Hematopoietic multipotent progenitor cell treated with erythropoietin and hydrocortisone succinate and interleukin-3 and kit ligand, for 17 days (in vitro differentiated cells): ENCODE measurements around the gene CFAP73.
"Not testable (repeated sequence)": the region's sequence is repeated elsewhere in the genome, so short reads cannot be mapped to it uniquely, and the experiment has no call there.

Experiments used
- DNase-seq: peaks from one replicate; pipeline ENCODE4 v3.0.0-alpha.2; 2015; ENCODE audit warnings: low spot score

CFAP73 gene

DNA sequence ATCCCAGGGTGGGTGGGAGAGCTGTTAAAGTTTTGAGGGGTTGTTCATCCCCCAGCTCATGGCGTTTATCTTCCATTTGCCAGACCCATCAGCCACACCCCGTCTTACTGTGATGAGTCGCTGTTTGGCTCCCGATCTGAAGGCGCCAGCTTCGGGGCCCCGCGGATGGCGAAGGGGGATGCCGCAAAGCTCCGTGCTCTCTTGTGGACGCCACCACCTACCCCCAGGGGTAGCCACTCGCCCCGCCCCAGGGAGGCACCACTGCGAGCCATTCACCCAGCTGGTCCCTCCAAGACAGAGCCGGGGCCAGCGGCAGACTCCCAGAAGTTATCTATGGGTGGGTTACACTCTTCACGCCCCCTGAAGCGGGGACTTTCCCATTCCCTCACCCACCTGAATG is 41.7 kb downstream of the CFAP73 start:
- peak; percentile 48 for DNase-seq

DNA sequence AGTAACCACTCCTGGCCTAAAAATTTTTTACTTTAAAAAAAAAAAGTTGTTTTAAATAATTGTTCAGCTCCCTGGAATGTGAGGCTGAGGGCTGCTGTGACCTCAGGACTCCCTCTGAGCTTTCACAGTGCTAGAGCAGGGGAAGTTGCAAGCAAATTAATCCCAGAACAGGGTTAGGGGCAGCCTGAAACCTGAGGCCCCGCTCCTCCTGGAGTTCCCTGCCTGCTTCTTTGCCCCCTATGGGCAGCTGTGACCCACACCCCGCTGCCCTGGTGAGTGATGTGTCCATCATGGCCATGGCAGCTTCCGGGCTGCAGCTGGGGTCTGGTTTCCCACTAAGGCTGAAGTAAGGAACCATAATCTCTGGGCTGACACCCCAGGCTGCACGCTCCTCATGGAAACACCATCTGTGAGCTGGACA is 45.5 kb downstream of the CFAP73 start:
- no peak for DNase-seq

DNA sequence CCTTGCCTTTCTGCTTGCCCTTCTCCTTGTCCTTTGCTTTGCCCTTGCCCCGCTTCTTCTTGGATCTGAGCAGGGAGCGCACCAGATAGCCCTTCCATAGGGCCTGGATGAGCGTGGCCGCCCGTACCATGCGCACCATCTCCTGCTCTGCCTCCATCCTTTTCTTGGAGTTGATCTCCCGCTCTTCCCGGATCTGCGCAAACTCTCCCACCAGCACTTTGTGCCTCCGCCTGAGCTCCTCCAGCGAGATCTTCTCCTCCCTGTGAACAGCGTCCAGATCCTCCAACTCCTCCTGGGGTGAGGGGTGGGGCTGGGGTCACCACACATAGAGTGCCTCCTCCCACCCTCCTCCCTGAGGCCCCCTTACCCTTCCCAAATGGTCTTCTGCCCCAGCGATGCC is 46.1 kb downstream of the CFAP73 start:
- no peak for DNase-seq

DNA sequence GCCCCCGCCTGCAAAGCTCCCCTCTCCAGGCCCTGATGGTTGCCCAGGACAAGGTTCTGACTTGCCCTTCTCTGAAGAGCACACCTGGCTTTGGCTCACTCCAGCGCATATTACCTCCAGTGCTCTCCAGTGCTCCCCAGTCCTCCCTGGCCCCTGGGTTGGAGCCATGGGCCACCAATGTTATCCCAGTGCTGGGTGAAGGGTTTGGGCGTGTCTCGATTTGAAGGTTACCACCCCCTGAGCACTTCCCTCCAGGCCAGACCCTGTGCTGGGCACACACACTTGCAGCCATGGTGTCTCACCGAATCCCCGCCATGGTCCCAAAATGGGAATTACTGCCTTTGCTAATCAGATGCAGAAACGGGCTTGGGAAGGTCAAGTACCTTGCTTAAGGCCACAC is 47.1 kb downstream of the CFAP73 start:
- no peak for DNase-seq

DNA sequence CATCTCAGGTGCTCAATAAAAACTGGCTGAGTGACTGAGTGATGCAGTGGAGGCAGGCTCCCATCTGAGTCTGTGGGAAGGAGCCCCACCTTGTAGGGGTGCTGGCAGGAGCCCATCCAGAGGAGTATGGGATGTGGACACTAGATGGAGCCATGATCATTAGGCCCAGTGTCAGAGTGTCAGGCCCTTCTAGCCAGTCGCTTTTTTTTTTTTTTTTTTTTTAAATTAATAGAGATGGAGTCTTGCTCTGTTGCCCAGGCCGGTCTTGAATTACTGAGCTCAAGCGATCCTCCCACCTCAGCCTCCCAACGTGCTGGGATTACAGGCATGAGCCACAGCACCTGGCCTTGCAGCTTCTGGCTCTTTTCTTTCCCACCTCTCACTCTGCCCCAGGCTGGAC is 47.5 kb downstream of the CFAP73 start:
- peak; percentile 83 for DNase-seq

DNA sequence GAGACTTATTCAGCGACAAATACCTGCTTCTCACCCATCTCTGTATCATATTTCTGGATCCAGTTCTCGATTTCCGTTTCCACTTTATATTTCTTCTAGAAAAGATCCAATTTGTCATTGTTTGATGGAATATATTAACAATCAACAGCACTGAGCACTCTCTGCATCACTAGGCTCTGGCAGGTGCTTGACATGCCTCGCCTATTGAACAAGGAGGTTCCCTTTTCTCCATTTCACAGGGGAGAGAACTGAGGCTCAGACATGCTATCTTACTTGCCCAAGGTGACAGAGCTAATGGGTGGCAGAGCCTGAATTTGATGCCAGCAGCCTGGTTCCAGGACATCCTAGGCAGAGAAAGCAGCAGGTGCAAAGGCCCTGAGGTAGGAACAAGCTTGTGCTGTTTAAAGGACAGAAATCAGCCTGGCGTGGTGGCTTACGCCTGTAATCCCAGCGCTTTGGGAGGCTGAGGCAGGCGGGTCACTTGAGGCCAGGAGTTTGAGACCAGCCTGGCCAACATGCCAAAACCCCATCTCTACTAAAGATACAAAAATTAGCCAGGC is 48.1 kb downstream of the CFAP73 start:
- DNase-seq: no peak

DNA sequence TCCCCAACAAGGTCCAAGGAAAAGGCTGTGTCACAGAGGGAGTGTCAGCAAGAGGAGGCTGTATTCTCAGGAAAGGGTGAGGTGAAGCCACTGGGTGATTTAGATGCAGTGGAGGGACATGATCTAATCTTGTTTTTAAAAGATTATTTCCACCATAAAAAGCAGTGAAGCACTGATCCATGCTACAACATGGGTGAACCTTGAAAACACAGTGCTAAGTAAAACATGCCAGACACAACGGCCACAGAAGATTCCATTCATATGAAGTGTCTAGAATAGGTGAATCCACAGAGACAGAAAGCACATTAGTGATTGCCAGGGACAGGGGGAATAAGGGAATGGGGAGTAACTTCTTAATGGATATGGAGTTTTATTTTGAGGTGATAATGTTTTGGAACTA is 48.8 kb downstream of the CFAP73 start:
- no peak for DNase-seq

DNA sequence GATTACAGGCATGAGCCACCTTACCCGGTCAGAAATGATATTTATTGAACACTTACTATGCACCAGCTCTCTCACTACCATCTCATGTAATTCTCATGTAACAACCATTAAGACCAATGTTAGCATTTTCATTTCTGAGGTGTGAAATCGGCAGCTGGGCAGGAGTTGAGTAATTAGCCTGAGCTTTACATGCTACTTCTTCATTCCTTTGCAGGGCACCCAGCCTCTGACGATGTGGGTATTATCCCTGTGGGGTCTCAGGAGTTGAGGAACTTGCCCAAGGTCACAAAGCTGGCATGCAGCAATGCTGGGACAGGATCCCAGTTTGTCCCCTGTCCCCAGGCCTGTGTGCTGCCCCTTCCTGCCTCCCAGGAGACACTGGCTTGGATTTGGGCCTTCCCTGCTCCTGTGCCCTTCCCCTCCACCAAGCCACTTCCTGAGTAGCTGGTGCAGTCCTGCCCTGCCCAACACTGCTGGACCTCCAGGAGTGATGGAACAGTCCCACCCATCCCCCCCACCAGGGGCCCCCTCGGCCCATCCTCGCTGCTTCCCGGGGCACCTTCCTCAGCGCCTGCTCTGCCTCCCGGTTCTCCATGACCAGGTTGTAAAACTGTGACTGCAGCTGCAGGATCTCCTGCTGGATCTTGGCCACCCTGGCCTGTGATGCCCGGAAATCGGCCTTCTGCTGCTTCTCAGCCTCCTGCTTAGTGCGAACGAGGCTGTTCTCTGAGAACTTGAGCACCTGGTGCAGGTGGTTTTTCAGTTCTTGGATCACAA is 50.7 kb downstream of the CFAP73 start:
- no peak for DNase-seq

DNA sequence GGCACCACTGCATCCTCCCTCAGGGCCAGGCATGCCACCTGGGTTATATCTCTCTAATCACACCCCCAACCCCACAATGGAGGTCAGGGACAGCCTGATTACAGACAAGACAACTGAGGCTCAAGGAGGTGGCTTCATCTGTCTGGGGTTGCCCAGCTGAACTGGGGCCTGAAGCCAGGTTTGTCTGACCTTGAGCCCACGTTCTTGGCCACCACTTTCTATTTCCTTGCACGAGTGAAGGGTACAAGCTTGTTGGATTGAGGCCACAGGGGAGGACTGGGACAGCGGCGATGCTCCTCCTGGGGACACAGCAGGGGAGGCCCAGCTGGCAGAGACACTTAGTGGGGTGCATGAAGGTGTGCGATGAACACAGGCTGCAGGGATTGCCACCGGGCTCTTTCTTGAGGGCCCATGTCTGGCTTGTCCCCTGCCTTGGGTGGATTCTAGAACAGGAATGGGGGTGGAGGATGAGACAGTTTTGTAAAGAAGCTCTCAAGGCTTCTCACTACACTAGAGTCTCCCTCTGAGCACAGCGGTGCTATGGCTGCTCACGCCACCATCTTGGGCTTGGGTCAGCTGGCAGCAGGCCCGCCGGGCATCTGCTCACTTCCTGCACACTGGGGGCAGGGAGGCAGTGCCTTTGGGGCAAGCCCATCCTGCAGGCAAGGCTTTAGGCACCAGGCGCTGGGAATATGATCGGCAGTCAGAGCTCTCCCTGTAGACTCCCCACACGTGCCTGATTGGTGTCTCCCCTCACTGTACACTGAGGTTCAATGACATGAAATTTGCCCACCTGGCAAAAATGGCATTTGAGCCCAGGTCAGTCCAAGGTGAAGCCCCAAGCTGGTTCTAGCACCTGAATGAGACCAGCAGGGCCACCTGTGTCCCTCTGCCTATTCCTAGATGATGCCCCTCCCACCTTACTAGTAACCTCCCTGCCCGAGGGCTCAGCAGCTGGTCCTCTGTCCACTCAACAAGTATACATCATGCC is 52.0 kb downstream of the CFAP73 start:
- DNase-seq: no peak

DNA sequence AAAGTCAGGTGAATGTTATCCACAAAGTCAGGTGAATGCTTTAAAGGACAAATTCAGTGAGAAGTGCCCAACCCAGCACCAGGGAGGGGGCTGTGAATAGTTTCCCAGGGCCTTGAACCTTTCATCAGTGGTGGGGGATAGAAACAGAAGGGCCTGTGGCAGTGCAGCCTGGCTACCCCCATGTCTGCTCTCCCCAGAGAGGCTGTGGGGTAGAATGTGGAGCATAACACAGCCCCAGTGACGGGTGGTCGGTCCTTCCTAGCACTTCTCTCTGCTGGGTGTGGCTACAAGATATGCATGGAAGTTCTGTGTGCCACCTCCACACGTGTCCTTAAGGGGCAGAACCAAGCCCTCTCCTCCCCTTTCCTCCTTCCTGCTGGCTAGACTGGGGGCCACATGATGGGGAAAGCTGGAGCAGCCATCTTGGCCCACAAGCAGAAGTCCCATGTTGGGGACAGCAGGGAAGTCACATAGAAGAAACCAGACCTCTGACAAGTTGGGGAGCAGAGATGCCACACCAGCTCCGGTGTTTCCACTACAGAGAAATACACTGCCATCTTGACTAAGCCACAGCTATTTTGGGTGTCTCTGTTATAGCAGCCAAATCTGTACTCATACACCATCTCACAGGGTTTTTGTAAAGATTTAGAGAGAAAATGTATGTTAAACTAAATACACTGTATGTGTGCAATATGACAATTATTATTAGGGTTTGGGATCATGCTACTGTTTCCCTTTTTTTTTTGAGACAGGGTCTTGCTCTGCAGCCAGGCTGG is 53.0 kb downstream of the CFAP73 start:
- DNase-seq: no peak

DNA sequence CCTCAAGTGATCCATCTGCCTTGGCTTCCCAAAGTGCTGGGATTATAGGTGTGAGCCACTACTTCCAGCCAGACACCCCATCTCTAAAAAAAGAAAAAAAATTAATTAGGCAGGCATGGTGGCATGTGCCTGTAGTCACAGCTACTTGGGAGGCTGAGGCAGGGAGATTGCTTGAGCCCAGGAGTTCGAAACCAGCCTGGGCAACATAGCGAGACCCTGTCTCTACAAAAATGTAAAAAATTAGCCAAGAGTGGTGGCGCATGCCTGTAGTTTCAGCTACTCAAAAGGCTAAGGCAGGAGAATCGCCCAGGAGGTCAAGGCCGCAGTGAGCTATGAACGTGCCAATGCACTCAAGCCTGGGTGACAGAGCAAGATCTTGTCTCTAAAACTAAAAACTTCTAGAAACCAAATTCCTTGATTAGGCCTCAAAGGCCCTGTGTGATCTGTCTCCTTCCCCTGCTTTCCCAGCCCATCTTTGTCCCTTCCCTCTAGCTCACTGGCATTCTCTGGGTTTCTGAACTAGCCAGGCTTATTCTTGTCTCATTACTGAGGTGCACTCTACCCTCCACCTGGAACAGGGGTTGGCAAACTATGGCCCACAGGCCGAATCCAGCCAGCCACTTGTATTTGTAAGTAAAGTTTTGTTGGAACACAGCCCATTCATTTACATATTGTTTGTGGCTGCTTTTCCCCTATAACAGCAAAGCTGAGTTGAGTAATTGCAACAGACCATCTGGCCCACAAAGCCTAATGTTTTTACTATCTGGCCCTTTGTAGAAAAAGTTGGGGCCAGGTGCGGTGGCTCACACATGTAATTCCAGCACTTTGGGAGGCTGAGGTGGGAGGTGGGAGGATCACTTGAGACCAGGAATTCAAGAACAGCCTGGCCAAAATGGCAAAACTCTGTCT is 54.6 kb downstream of the CFAP73 start:
- DNase-seq: no peak

DNA sequence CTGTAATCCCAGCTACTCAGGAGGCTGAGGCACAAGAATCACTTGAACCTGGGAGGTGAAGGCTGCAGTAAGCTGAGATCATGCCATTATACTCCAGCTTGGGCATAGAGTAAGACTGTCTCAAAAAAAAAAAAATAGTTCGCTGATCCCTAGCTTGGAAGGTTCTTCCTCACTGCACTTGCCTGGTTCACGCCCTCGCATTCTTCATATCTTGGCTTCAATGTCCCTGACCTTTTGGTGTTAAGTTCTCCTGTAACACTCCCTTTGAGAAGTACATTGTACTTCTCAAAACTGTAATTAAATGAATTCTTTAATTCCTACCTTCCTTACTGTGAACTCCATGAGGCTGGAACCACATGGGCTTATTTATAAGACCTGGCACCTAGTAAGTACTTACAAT is 55.3 kb downstream of the CFAP73 start:
- no peak for DNase-seq

DNA sequence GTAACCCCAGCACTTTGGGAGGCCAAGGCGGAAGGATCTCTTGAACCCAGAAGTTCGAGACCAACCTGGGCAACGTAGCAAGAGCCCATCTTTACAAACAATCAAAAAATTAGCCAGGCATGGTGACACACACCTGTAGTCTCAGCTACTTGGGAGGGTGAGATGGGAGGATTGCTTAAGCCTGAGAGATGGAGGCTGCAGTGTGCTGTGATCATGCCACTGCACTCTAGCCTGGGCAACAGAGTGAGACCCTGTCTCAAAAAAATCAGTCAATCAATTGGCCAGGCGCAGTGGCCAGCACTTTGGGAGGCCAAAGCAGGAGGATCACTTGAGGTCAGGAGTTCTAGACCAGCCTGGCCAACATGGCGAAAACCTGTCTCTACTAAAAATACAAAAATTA is 57.3 kb downstream of the CFAP73 start:
- DNase-seq: not testable (repeated sequence)

DNA sequence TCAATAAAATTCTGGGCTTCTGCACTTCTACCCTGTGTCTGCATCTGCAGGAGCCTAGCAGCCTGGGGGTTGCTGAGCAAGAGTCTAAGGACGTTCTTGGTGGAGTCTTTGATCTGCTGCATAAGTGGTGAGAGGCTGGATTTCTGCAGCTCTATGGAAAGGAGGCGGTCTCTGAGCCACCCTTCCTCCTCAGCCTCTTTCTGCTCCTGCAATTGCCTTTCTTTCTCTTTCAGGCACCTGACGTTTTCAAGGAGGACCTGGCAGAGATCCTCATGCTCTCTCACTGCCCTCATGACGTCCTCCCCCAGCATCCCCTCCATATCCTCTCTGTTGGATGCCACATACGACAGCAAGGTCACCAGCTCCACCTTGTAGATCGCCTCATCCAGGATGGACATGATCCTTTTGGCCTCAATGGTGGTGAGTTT is 58.1 kb downstream of the CFAP73 start:
- no peak for DNase-seq

DNA sequence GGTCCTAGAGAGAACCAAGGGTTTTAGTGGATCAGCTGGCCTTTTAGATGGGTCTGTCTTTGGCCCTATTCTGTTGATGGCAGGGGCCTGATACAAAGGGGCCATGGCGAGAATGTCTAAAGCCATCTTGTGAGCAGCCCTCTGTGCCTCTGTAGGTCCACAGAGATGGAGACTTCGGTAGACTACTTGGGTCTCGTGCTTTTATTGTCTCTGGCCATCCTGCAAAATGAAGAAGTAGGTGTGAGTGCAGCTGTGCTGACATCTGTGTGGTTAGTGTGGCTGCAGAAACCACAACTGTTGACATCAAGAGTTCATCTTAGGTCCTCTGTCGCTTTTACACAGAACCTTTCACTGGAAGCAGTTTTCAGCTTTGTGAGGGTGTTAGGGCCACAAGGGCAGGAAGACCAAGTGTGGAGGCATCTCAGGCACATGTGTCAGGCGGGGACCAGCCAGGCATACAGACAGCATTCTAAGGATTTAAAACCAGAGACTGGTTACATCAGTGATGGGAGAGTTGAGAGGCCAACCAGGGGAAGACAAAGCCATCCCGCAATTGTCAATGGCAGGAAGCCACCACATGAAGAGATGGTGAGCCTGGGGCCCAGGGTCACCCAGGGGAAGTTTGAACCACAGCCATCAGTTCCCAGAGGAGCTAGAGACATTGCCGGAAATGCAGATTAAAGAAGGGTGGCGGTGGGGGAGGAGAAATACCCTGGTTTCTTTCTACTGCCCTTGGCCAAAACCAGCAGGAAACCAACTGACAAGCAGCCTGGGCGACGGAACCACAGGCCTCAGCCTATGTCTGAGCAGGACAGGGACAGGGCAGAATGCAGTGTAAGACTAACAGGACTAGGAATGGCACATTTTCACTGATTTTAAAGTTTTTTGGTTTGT is 58.8 kb downstream of the CFAP73 start:
- DNase-seq: no peak
